Stimulated activated CD4-positive, alpha-beta T cell treated with anti-CD3 and anti-CD28 coated beads, Interleukin-1b, Interleukin-23, amount 100 ng/mL, for 24 hours (primary cell): Measurements from ENCODE around the gene EFCAB12.

Experiments used
- DNase-seq, 4 experiments: peaks; one replicate each; pipeline ENCODE4 v3.0.0-alpha.2; 2020; ENCODE audit warnings: low read depth in 4 of 4, low spot score in 1 of 4

The EFCAB12 gene

DNA sequence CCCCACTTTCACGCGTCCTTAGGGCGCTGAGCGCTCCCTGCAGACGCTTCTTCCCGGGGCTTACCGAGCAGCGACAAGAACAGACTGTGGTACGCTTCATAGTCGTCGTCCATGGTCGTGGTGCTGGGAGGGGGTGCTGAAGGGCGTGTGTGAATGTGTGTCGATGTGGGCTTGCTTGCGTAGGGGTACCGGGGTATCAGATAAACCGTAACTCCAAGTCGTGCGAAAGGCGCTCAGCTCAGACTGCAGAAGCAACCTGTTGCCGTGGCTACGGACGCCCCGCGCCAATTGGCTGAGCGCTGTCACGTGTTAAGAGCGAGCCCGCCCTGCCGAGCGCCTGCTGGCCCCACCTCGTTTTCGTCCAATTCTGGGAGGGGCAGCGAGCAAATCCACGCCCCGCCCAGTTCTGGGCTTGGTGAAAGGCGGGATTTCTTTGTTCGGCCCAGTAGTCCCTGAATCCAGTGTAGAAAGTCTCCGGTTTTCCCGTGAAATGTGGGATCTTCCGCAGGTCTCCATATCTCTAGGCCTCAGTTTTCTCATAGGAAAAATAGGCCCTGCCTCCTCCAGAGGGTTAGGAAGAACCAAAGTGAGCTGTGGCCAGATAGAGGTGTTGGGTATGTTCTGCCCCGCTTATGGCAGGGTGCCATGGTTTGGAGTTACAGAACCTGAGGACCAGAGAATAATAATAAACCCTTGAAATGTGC lies at the start of gene EFCAB12:
Gene EFCAB12, minus strand, starts transcription at position 261 of the 704 bp plus-strand sequence. Its CDS starts 148 bp downstream, at position 113.
- peak; percentile 69 to 81 (median 74) for DNase-seq

DNA sequence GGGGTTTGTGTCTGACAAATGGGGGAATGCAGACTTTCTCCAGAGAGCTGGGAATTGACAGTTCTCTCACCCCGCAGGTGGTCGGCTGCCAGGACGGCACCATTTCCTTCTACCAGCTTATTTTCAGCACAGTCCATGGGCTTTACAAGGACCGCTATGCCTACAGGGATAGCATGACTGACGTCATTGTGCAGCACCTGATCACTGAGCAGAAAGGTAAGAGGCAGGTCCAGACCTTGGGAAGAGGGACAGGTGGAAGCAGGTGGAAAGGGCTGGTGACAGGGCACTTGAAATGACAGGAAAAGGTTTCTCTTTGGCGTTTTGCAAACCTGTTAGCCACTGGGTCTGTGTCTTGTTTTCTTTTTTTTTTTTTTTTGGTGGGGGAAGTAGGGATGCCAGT lies 48.1 kb upstream of the EFCAB12 start:
- no peak for DNase-seq

DNA sequence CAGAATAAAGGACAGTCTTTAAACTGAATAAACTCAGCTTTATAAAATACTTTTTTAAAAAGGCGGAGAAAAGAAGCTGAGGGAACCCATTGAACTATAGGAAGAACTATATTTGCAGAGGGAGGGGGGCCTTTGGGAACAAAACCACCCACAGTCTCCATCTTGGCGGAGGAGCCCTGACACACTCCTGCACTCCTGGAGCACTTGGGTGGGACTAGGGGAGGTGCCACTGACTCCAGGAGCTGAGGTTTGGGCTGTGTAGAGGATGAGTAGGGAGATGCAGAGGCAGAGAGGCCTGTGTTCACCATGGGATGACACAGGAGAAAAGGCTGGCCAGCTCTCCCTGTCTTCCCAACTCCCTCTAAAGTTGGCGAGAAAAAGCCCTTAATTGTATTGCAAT lies 47.4 kb upstream of the EFCAB12 start:
- no peak for DNase-seq

DNA sequence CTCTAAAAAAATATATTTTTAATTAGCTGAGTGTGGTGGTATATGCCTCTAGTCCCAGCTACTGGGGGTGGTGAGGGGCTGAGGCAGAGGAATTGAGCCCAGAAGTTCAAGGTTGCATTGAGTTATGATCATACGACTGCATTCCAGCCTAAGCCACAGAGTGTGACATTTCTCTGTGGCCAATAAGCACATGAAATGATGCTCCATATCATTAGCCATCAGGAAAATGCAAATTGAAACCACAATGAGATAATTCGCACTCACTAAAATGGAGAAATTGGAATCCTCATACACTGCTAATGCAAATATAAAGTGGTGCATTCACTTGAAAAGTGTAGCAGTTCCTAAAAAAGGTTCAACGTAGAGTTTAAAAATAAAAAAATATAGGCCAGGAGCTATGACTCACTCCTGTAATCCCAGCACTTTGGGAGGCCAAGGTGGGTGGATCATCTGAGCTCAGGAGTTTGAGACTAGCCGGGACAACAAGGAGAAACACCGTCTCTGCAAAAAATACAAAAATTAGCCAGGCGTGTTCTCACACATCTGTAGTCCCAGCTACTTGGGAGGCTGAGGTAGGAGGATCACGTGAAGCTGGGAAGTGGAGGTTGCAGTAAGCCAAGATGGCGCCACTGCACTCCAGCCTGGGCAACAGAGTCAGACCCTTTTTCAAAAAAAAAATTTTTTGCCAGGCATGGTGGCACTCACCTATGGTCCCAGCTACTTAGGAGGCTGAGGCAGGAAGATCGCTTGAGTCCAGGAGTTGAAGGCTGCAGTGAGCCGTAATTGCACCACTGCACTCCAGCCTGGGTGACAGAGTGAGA lies 46.8 kb upstream of the EFCAB12 start:
- no peak for DNase-seq

DNA sequence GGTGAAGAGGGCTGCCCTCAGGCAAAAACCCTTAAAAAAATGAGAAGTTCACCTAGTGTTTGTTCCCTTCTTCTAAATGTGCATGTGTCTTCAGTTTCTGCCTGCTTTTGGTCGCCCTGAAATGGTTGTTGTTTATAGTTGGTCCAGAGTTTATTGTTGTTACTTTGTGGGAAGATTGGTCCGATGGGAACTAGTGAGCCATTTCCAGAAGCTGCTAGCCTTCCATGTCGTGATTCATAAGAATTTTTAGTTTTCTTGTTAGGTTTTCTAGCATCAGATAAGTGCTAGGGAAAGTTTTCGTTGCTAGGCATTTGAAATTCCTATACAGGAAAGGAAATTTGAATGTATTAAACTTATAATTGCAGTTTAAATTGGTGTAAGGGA lies 45.3 kb upstream of the EFCAB12 start:
- DNase-seq = no peak

DNA sequence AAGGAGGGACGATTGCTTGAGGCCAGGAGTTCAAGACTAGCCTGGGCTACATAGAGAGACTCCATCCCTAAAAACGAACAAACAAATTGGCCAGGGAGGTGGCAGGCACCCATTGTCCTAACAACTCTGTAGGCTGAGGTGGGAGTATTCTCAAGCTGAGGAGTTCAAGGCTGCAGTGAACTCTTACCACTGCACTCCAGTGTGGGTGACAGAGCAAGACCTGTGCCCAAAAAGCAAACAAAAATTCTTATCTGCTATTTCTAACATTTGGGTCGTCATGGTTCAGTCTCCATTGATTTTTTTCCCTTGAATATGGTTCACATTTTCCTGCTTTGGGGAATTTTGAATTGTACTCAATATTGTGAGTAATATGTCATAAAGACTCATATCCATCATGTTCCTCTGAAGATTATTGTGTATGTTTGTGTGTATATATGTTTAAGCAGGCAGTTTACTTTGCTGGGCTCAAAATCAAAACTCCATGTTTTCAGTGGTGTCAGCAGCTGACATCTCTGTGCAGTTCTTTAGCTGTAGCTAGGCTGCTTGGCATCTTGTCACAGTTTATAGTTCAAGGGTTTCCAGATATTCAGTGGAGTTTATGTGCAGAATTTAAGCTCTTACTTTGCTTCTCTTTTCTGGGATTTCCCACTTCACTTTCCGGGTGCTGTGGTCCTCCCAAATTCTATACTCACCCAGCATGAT lies 44.8 kb upstream of the EFCAB12 start:
- no peak for DNase-seq

DNA sequence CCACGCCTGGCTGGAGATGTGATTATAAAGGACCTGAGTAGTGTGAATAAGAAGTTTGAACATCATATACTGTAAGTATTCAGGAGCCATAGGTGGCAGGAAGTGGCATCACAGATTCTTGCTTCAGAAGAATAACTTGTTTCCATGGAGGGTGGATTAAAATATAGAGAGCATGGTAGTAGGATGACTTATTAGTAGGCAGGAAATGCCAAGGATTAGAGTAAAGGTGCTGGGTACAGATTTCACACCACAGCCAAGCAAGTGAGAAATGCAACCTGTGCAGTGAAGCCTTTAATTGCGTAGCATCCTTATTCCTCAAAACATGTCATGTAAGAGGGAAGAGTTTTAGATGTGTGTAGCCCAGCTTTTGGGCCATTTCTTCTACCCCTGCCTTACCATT lies 42.4 kb upstream of the EFCAB12 start:
- no peak for DNase-seq

DNA sequence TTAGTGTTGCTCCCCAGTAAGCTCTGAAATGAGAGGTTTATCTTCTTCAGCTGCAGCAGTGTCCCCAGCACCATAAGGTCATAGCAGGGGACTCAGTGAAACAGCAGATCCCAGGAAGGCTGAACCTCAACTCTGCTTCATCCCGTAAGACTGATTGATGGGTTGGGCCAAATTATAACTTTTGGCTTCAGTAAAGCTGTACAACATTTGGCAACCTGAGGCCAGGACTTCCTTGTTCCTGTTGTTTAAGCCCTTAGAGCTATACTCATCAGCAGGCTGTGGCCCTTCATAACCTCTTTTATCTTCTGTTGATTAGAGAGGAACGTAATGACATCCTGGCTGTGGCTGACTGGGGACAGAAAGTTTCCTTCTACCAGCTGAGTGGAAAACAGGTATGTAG lies 40.6 kb upstream of the EFCAB12 start:
- no peak for DNase-seq

DNA sequence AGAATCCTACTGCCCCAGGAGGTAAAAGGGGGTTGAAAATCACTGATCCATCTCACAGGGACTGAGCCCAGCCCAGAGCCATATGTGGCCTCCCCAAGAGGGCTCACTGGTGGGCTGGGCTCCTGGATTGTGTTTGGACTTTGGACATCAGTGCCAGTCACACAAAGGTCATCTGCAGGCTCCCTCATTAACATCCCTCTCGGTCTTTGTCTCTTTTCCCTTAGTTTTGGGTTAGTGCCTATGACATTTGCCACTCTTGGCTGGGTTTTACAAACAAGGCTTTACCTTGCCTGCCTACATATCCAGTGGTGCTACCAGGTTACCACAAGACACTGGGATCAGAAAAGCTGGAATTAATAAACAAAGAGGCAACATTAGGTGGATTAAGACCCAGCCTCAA lies 39.5 kb upstream of the EFCAB12 start:
- no peak for DNase-seq

DNA sequence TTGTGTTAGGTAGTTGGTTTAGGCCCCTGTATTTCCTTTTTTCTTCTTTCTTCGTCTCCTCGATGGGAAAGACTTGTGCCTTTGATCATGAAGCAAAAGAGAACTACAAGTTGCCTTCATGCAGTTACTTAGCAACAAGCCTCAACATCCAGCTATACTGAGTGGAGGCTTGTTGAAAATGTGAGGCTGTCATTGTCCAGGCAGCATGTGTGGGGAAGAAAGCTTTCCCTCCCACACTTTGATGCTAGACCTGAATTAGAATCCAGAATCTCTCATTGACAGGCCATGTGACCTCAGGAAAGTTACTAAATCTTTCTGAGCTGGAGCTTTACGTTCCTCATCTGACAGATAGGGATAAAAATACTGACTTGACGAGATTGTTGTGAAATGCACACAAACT lies 35.3 kb upstream of the EFCAB12 start:
- no peak for DNase-seq

DNA sequence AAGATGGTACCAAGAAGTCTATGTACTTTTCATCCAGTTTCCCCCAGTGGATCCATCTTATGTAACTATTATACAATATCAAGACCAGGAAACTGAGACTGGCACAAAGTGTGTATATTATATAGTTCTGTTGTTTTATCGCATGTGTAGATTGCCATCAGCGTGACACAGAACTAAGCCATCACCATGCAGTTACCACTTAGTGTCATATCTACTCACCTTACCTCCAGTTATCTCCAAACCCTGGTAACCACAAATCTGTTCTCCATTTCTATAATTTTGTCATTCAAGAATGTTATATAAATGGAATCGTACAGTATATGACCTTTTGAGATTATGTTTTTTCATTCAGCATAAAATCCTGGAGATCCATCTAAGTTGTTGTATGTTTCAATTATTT lies 34.7 kb upstream of the EFCAB12 start:
- no peak for DNase-seq

DNA sequence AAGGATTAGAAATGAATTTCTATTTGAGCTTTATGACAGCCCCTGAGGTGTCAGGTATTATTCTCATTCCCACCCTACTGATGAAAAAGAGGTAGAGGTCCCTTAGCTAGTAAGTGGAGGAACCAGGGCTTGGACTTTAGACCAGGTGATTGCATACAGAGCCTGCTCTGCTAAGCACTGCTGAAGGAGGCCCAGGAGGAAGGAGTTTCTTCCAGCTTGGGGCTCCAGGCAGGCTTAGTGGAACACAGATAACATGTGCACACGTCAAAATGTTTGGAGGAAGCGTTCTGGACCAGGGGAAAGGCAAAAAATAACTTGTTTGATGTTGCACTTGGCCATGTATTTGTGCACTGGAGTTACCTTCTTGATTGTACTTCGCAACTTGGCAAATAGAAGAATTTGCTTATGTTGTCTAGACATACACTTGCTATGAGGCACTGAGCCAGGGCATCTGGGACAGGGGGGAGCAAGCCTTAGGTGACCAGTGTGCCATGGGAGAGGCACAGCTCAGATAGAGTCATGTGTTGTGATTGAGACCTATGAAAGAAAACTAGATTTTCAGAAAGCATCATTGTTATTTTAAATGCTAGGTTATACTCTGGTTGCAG lies 34.0 kb upstream of the EFCAB12 start:
- DNase-seq = no peak

DNA sequence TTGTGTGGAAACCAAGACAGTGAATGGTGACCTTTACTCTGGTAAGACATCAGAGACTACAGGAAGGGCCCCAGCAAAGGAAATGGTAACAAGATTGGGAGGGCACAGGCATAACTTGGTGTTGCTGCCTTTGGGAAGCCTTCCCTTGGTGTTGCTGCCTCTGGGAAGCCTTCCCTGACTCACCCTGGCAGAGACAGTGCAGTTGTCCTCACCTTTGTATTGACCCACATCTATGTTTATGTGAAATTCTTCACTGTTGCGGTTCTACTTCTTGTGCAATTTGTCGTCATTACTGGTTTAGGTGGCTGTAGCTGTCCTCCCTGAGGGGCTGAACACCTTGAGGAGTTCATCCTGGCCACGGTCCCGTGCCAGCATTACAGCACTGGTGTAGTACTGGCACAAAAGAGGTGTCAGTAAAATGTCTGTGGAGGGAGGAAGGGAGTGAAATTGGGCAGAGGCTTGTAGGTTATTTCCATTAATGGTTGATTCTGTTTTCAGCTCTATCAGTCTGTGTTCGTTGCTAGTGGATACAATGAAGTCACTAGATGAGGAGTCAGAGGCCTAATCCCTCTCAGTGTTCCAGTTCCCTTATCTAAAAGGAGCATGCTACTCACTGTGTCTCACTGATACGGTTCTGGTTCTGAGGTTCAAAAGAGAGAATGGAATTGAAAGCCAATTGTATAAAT lies 33.2 kb upstream of the EFCAB12 start:
- DNase-seq = no peak

DNA sequence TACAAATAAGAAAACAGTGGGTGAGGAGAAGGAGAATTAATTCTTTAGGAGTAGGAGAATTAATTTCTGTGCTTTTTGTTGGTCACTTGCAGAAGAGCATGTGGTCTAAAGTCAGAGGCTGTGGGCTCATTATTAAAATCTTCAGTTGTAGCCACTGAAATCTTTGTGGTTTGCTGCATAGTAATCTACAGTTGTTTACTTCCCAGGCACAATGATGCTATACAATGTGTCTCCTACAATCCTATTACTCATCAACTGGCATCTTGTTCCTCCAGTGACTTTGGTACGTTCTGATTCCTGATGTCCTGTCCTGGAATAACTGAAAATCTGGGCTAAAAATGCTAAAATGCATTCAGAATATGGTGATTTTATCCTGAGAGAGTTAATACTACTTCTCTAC lies 32.6 kb upstream of the EFCAB12 start:
- no peak for DNase-seq

DNA sequence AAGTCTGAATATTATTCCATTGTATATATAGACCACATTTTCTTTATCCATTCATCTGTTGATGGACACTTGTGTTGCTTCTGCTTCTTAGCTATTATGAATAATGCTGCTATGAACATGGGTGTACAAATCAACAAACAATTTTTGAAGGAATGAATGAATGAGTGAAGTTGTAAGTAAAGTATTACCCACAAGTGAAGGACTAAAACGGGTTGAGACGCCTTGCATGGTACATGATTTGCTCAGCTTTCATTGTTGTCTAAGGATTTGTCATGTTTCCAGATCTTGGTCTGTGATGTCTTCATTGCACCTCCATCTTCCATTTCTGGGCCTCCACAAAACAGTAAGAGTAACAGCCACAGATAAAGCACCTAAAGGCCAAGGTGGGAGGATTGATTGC lies 32.1 kb upstream of the EFCAB12 start:
- DNase-seq = no peak

DNA sequence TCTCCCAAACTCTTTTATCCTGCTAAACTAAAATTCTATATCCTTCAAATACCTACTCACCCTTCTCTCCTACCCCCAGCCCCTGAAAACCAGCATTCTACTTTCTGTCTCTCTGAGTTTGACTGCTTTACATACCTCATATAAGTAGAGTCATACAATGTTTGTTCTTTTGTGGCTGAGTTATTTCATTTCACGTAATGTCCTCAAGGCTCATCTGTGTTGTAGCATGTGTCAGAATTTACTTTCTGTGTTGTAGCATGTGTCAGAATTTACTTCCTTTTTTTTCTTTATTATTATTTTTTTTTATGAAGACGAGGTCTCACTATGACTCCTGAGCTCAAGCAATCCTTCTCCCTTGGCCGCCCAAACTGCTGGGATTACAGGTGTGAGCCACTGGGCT lies 31.7 kb upstream of the EFCAB12 start:
- DNase-seq = no peak

DNA sequence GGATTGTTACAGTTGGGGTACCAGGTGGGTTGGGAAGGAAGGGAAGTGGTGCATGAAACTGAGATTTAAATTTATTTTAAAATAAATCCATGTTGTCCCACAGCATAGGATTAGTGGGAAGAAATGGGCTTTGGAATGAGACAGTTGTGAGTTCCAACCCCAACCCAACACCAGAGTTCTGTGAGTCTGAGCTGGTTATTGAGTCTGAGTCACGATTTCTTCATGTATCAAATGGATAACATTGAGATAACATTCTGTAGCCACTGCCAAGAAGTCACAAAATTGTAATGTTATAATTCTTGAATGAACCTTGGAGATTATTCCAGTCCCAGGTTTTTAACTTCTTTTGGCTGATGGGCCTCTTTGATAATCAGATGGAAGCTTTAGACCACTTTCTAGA lies 25.3 kb upstream of the EFCAB12 start:
- DNase-seq = no peak

DNA sequence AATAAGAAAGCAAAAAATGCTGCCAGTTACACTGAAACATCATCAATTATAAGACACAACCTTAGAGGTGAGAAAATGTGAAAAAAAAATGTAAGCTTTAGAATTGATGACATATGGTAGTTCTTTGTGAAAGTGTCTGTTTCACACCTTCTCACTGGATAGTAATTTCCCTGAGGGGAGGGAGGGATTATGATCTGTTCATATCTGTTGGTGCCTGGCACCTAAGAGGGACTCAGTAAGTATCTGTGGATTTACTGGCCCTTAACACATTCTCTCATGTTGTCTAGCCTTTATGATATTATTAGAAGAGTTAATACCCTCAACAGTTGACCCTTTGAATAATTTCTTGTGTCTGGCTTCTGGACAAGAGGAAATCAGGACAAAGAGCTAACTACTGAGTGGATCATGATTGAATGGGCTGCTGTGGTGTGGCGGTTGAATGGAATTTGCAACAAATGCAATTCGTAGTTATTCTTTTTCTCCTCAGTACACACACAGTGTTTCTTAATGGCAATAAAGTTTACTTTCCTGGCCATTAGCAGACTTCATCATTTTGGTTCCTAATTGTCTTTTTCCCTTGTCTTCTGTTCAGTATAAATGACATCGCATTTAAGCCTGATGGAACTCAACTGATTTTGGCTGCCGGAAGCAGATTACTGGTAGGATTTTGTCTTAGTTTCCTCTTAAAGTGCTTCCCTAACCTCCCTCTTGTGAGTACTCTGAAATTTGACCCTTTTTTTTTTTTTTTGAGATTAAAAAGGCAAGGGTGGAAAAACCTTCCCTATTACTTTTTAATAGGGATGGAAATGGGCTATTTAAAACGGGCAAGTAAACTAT lies 21.1 kb upstream of the EFCAB12 start:
- DNase-seq = no peak

DNA sequence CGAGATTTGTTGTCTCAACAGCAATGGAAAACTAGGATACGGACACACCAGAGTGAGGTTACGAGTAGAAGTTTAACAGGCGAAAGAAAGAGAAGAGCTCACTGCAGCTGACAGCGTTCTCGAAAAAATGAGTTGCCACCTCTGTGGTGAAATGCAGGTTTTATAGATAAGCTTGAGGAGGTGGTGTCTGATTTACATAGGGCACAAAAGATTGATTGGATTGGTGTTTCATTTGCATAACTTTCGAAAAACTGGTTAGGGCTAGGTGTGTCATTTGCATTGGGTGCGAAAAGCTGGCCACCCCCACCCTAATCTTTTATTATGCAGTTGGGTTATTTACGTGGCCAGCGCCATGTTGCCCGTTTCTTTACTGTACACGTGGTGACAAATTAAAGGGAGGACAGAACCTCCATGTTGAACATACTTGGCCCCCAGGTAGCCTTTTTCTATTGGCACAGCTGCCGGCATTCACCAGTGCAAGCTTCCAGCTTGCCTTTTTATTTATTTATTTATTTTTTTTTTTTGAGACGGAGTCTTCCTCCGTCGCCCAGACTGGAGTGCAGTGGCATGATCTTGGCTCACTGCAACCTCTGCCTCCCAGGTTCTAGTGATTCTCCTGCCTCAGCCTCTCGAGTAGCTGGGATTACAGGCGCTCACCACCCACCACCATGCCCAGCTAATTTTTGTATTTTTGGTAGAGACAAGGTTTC lies 19.9 kb upstream of the EFCAB12 start:
- no peak for DNase-seq

DNA sequence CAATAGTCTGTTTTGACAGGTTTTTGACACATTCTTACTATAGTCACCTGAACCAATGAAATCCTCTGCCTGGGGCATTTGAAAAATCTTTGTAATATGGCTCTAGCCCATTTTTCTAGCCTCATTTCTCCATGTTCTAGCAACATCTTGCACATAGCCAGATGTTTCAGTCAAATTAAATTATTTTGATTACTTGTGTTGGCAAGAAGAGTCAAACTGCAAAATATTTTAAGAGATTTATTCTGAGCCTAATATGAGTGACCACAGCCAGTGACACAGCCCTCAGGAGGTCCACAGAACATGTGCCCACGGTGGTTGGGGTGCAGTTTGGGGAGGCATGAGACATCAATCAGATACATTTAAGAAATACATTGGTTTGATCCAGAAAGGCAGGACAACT lies 18.5 kb upstream of the EFCAB12 start:
- no peak for DNase-seq
